DMS53 treated with DMSO at 0.1 percent for 48 hours (cell line): ENCODE results near the gene MYH2.
"Not testable (repeated sequence)": the region's sequence is repeated elsewhere in the genome, so short reads cannot be mapped to it uniquely, and the experiment has no call there.

Experiments used
- DNase-seq: peaks from one replicate; lab custom pipeline; 2025; ENCODE audit not compliant: unreplicated experiment; lab: John Stamatoyannopoulos, UW

Gene MYH2

GRCh38 chr17:10549096-10549842, at the start of gene MYH2:
Gene MYH2 (minus strand): TSS chr17:10549658. CDS start chr17:10547920, 1,738 bp downstream.
- no peak for DNase-seq

GRCh38 chr17:10598621-10599020, 49.2 kb upstream of the MYH2 start:
- no peak for DNase-seq

GRCh38 chr17:10589553-10590145, 40.2 kb upstream of the MYH2 start:
- DNase-seq: no peak

DNA sequence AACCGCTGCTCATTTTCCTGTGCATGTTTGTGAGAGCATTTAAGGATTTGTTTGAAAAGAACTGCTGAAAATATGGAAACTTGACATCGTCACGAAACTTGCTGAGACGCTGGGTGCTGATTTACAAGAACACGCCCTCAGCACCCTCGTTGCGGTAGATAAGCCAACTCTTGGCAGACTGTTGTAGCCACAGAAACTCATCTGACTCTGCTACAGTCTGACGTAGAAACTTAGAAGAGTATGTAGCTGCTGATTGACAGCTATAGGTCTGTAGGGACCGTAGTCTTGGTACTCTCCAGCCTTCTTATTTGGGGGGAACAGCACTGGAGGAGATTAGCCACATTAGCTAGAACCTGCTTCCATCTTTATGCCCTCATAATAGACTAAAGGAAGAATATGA, 36.1 kb upstream of the MYH2 start:
- DNase-seq: no peak

DNA sequence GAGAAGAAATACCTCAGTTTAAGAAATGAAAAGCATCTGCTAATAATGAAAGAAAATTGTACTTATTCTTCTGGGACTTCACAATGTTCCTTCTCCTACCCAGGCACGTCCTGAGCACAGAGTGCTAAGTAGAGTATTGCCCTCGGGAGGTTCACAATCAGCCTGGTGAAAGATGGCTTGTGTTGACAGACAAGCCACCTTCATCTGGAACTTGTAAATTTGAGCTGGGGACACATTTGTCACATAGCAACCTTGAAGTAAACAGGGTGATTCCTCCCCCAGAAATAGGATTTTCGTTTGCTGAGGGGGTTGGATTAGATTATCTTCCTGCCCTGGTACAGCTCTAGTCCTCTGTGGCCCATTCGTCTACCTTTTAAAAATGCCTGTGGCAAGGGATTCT, 34.4 kb upstream of the MYH2 start:
- DNase-seq: no peak

- no peak for DNase-seq
These were observed 29.8 kb upstream of the MYH2 start for GRCh38 chr17:10579270-10579669.

- DNase-seq: no peak
These were observed 24.9 kb upstream of the MYH2 start for GRCh38 chr17:10574324-10574723.

GRCh38 chr17:10563991-10564660, 14.7 kb upstream of the MYH2 start:
- DNase-seq: no peak

DNA sequence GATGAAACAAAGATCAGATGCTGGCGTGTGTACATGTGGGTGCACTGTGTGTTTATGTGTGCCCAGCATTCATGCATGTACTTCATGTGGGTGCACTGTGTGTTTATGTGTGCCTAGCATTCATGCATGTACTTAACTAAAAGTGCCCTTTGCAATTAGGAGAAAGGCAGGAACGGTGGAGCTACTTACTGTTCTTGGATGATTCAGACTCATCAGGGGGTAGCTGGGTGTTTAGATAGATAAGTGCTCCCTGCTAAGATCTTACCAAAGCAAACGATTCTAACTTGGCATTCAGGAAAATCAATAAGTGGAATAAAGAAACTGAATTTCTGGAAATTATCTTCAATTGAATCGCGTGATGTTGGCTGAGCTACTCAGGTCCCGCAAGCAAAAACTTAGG, 8.6 kb upstream of the MYH2 start:
- no peak for DNase-seq

- no peak for DNase-seq
These were observed 8.0 kb upstream of the MYH2 start for GRCh38 chr17:10557422-10557821.

DNA sequence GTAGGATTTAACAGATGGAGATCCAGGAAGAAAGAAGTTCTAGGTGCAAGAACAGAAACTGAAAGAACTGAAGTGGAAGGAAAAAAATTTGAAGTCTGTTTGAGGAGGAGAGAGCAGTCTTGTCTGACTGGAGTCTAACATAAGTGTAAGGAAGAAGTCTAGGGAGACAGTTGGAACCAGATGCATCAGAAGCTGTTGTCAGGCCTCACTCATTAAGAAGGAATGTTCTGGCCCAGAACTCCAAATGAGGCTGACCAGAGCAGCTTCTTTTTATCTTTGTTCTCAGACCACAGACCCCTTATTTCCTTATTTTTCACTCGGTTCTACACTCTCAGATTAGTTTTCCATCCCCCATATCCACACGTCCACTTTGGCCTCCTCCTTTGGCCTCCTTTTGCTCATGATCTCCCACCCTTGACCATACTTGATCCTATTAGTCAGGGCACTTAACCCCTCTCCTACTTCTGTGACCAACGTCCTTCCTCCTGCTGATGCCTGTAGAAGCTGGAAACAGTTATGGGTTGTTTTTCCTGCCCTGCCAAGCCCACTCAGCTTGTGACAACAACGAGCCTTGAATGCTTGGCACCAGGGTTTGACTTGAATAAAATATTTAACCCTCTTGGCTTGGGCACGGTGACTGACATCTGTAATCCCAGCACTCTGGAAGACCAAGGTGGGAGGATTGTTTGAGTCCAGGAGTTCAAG, 7.0 kb upstream of the MYH2 start:
- no peak for DNase-seq

DNA sequence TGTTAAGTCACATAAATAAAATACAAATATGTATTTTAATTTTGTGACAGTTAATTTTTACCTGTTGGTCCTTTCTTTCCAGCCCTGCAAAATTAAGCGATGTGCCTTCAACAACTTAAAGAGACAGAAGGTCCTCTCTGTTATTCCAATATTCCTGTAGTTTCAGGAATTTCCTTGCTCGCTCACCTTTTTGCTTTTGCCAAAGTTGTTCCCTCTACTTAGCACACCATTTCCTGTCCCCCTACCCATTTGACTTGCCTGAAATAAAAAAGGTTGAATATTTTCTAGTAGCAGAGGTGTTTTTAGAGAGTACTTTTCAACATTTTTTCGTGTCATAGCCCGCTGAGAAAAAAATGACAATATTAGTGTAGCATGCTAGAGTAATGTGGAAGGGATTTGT, 556 bp upstream of the MYH2 start:
- no peak for DNase-seq

- DNase-seq: no peak
These were observed 2.1 kb downstream of the MYH2 start for GRCh38 chr17:10547351-10547750.

DNA sequence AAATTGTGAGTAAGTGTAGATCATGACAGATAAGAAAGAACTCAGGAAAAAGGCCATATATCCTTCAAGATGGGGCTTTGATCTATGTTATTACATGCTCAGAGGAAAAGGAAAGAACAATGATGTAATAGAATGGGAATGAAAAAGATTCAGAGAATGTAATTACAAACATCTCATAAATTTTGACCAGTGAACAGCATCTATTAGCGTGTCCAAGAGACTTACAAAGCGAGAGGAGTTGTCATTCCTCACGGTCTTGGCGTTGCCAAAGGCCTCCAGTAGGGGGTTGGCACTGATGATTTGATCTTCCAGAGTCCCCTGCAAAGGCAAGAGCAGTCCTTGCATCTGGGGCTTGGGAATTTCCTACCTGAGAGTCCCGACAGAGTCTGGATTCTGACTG, 6.0 kb downstream of the MYH2 start:
- not testable (repeated sequence) for DNase-seq

- DNase-seq: not testable (repeated sequence)
These were observed 8.3 kb downstream of the MYH2 start for GRCh38 chr17:10541179-10541578.

GRCh38 chr17:10532026-10532425, 17.4 kb downstream of the MYH2 start:
- DNase-seq: no peak

- no peak for DNase-seq
These were observed 22.0 kb downstream of the MYH2 start for GRCh38 chr17:10527419-10527818.

DNA sequence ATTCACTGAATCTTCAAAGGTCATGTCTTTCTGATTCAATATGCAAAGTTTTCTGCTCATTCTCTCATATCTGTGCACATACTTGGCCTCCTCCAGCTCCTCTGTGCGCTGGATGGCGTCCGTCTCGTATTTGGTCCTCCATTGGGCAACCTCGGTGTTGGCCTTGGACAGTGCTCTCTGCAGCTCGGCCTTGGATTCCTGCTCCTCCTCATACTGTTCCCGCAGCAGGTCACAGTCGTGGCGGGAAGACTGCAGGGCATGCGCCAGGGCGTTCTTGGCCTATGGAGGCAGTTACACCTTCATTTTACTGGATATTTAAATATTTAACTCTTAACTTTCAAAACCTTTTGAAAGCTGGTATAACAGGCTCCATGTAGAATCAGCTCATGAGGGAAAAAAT, 22.9 kb downstream of the MYH2 start:
- DNase-seq: no peak

- no peak for DNase-seq
These were observed 26.4 kb downstream of the MYH2 start for GRCh38 chr17:10523064-10523463.

GRCh38 chr17:10521949-10522348, 27.5 kb downstream of the MYH2 start:
- DNase-seq: no peak

DNA sequence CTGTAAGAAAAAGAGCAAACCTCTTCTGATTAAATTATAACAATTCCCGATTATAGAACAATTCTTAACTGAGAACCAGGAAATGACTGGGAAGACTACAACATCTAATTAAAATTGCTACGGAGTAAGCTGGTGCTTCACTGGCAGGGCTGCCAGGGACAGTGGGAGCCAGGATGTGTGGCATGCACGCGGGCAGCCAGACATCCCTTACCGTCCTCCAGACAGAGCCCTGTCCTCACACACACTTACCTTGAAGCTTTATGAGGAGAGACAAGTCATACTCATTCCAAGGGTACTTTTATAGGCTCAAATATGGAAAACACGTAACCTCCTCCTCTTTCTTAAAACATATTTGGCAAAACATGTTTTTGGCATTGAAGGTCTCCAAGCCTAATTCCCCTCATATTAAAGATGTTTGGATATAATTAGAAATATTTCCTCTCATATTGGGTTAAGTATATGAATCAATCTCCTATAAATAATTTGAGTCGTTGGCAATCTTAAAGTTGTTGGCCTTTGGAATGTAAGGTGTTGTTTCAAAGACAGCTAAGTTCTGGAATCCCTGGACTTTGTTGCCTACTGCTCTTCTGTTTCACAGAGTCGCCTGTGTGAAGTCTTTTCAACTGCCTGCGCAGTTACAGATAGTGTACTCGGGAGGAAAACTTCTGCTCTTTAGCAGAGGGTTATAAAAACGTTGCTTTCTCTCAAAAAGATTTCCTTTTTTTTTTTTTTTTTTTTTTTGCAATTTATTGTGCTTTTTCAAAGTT, 31.0 kb downstream of the MYH2 start, which contains the start of gene MYH1:
TSS of gene MYH1 (minus strand) at position 272 of the 767 bp plus-strand sequence. CDS start 1,900 bp downstream, outside the sequence.
- DNase-seq: no peak
